Liver (tissue), 2 donors: ENCODE results near the gene ECEL1.

Experiments used
- CTCF ChIP-seq: fragments of 150-350 bp; IDR thresholded peaks from 2 replicates; pipeline ENCODE4 v1.5.1; 2017; ENCODE audit warnings: improper control_type of control experiment, low read depth, low read length; ENCODE audit not compliant: missing input control
- ZBTB33 ChIP-seq: IDR thresholded peaks from 2 replicates; pipeline ENCODE4 v1.6.1; 2016; ENCODE audit warnings: antibody characterized with exemption
- donor health status: healthy.

- TF ChIP-seq ZBTB33 (no peak), CTCF (no peak)
Measured at GRCh38 chr2:232448304-232448690, 39.3 kb downstream of the ECEL1 start.
